K562 (cell line): ENCODE results near the gene NUSAP1. TPM values are rescaled to one million over a fixed set of nuclear protein-coding genes. Genes with fewer than 3 reads are reported as not detected.

Source experiments
- CEBPG ChIP-seq, 3 experiments: fragments of 200-800 bp in 1 of 3; sonication (Bioruptor generic) in 1 of 3; sonication (generic) in 1 of 3; formaldehyde crosslinking in 1 of 3; IDR thresholded peaks in 2 of 3; conservative IDR thresholded peaks in 1 of 3; 2 replicates each; pipeline versions ENCODE4 v1.6.1 to v1.8.0; 2016 to 2022; ENCODE audit warnings: missing compliant biosample characterization in 2 of 3, missing genetic modification characterization in 2 of 3, mild to moderate bottlenecking in 1 of 3, missing genetic modification reagents in 1 of 3
- CHCHD3 ChIP-seq: fragments of 250-450 bp; sonication (Bioruptor Pico); IDR thresholded peaks from 2 replicates; pipeline ENCODE4 v2.1.2; 2022; ENCODE audit warnings: mild to moderate bottlenecking
- ESRRB ChIP-seq: fragments of 250-450 bp; sonication (Bioruptor Pico); IDR thresholded peaks from 2 replicates; pipeline ENCODE4 v1.5.0; 2020; ENCODE audit warnings: mild to moderate bottlenecking, moderate library complexity, borderline replicate concordance
- ETV1 ChIP-seq: fragments of 450-650 bp; conservative IDR thresholded peaks from 2 replicates; pipeline ENCODE4 v1.6.1; 2016; ENCODE audit warnings: missing genetic modification characterization, control low read depth, low read depth, missing compliant biosample characterization
- GATA2 ChIP-seq: sonication (generic); formaldehyde crosslinking; IDR thresholded peaks from 2 replicates; pipeline ENCODE4 v1.4.0; 2020; ENCODE audit warnings: mild to moderate bottlenecking, missing genetic modification reagents
- LCOR ChIP-seq: sonication (generic); formaldehyde crosslinking; IDR thresholded peaks from 2 replicates; pipeline ENCODE4 v1.8.0; 2022; ENCODE audit warnings: mild to moderate bottlenecking, missing genetic modification reagents
- MXD1 ChIP-seq: fragments of 250-450 bp; sonication (Bioruptor Pico); IDR thresholded peaks from 2 replicates; pipeline ENCODE4 v1.8.0; 2021; ENCODE audit warnings: borderline replicate concordance, mild to moderate bottlenecking, moderate library complexity; ENCODE audit not compliant: poor library complexity, severe bottlenecking
- NUFIP1 ChIP-seq: fragments of 450-650 bp; IDR thresholded peaks from 2 replicates; pipeline ENCODE4 v1.6.1; 2018; ENCODE audit not compliant: partially characterized antibody
- POU5F1 ChIP-seq: fragments of 150-350 bp; IDR thresholded peaks from 2 replicates; pipeline ENCODE4 v1.6.1; 2014; ENCODE audit warnings: borderline replicate concordance, low read length, low read depth, mild to moderate bottlenecking; ENCODE audit not compliant: partially characterized antibody
- SPI1 ChIP-seq: IDR thresholded peaks from 2 replicates; pipeline ENCODE4 v1.6.1; 2011; ENCODE audit warnings: low read depth, low read length, control low read depth, borderline replicate concordance
- SRSF7 ChIP-seq: fragments of 200-400 bp; formaldehyde crosslinking; optimal IDR thresholded peaks from 2 replicates; pipeline ENCODE3; 2017; ENCODE audit warnings: mild to moderate bottlenecking, low read depth, low read length
- TCF3 ChIP-seq: sonication (generic); formaldehyde crosslinking; IDR thresholded peaks from 2 replicates; pipeline ENCODE4 v1.4.0; 2020; ENCODE audit warnings: mild to moderate bottlenecking, missing genetic modification reagents
- USF2 ChIP-seq: sonication (generic); formaldehyde crosslinking; IDR thresholded peaks from 2 replicates; pipeline ENCODE4 v1.5.0; 2020; ENCODE audit warnings: missing genetic modification reagents
- WHSC1 ChIP-seq: IDR thresholded peaks from one replicate; pipeline ENCODE4 v1.6.1; 2012; ENCODE audit warnings: low read length, control low read depth, inconsistent platforms
- YY1 ChIP-seq, 3 experiments: IDR thresholded peaks; 2 replicates each; pipeline ENCODE4 v1.6.1; 2011; ENCODE audit warnings: low read length in 2 of 3, mild to moderate bottlenecking in 2 of 3, moderate library complexity in 2 of 3, borderline replicate concordance in 1 of 3, control low read depth in 1 of 3, low read depth in 1 of 3; ENCODE audit not compliant: insufficient read depth in 3 of 3, insufficient replicate concordance in 2 of 3, control insufficient read depth in 1 of 3, insufficient read length in 1 of 3; ENCODE audit errors: extremely low read depth in 1 of 3
- ZNF444 ChIP-seq: fragments of 250-450 bp; sonication (Bioruptor Pico); IDR thresholded peaks from 2 replicates; pipeline ENCODE4 v1.4.0; 2020; ENCODE audit warnings: mild to moderate bottlenecking, moderate library complexity
- ZNF507 ChIP-seq: conservative IDR thresholded peaks from 2 replicates; pipeline ENCODE4 v1.6.1; 2017; ENCODE audit warnings: missing genetic modification characterization, missing compliant biosample characterization
- ZNF644 ChIP-seq: fragments of 200-800 bp; sonication (Bioruptor generic); IDR thresholded peaks from 2 replicates; pipeline ENCODE4 v1.6.1; 2016; ENCODE audit warnings: low read depth, missing genetic modification characterization, missing compliant biosample characterization
- ZNF699 ChIP-seq: fragments of 250-450 bp; sonication (Bioruptor Pico); IDR thresholded peaks from 2 replicates; pipeline ENCODE4 v1.8.0; 2021; ENCODE audit warnings: mild to moderate bottlenecking, moderate library complexity; ENCODE audit not compliant: insufficient replicate concordance
- polyA plus RNA-seq, 8 experiments: library from polyadenylated mRNA; depleted of rRNA in 4 of 8; stranded (reverse) in 5 of 8; unstranded in 3 of 8; fragments of >200 nt; fragmentation: Nextera tagmentation in 2 of 8; fragmentation: Illumina TruSeq in 1 of 8; extraction: Ambion mirVana in 2 of 8; extraction: Trizol in 1 of 8; gene quantifications; 2 replicates each; pipeline versions ENCODE4 v1.2.1 to v1.2.3, GENCODE V29; 2011 to 2014; ENCODE audit warnings: inconsistent platforms in 1 of 8, missing spikeins in 1 of 8
- total RNA-seq, 7 experiments: library from RNA; depleted of rRNA in 6 of 7; stranded (reverse); fragments of >200 nt in 6 of 7; fragmentation: Illumina TruSeq in 2 of 7; extraction: Trizol in 2 of 7; gene quantifications; 2 replicates each; pipeline versions ENCODE4 v1.2.1 to v1.2.3, GENCODE V29; 2011 to 2021; ENCODE audit warnings: low replicate concordance in 1 of 7
- TF ChIP-seq, protein P1 (sequence below): sonication (generic); formaldehyde crosslinking; IDR thresholded peaks from 2 replicates; pipeline ENCODE4 v1.8.0; 2022; ENCODE audit warnings: mild to moderate bottlenecking, low read depth, missing genetic modification reagents
- TF ChIP-seq, protein P2 (sequence below): IDR thresholded peaks from 2 replicates; pipeline ENCODE4 v1.6.1; 2016; ENCODE audit warnings: missing genetic modification characterization, missing compliant biosample characterization
- TF ChIP-seq, protein P3 (sequence below): conservative IDR thresholded peaks from 2 replicates; pipeline ENCODE4 v1.6.1; 2011; ENCODE audit warnings: low read depth, mild to moderate bottlenecking, low read length; ENCODE audit not compliant: control insufficient read depth

NUSAP1 gene
- total and polyA plus RNA-seq, 9 of the 15 experiments (the other 6 are each of a cell fraction or from before 2014, with no cell fraction given), result 119 to 266 (median 227) TPM

DNA sequence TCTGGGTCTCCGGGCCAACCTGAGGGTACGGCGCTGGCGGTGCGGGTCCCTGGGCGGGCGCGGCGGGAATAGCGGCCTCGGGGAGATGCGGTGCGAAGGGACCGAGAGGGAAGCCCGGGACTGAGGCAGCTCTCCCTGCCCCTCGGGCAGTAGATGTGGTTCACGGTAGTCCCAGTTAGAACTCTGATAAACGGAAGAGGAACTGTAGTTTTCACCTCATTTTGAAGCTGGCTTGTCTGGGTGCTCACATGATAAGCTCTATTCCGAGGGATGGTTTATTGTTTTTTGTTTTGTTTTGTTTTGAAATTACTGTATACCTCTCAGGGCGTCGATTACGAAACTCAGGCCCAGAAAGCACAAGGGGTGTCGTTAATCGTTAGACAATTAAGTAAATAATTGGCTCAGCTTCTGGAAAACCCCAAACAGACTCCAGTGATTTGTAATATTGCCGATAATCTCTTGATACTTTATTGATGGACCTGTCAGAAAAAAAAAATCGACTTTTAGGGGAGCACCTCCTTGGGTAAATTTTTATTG lies 413 bp downstream of the NUSAP1 start (continued):
- TF ChIP-seq, protein P1, sequence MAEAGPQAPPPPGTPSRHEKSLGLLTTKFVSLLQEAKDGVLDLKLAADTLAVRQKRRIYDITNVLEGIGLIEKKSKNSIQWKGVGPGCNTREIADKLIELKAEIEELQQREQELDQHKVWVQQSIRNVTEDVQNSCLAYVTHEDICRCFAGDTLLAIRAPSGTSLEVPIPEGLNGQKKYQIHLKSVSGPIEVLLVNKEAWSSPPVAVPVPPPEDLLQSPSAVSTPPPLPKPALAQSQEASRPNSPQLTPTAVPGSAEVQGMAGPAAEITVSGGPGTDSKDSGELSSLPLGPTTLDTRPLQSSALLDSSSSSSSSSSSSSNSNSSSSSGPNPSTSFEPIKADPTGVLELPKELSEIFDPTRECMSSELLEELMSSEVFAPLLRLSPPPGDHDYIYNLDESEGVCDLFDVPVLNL (CRISPR knock-in tag), result no peak
- TF ChIP-seq ZNF699 (CRISPR knock-in tag) (no peak), ETV1 (tag) (no peak), WHSC1 (no peak), CHCHD3 (CRISPR knock-in tag) (no peak), GATA2 (CRISPR knock-in tag) (no peak), MXD1 (CRISPR knock-in tag) (peak; percentile 19), POU5F1 (no peak), SPI1 (0 out of 2 replicates have a peak, but pooled peaks have one; percentile 46), LCOR (CRISPR knock-in tag) (0 out of 2 replicates have a peak, but pooled peaks have one; percentile 25), CEBPG (CRISPR knock-in tag; IDR thresholded peaks at IDR 0.05) (no peak; the same call in 1 of the 2 replicates), CEBPG (tag; conservative IDR thresholded peaks at IDR 0.05 in 1 of 2, IDR thresholded peaks at IDR 0.05 in 1 of 2) (peak; percentile 52 to 70; a peak in 3 of 4 replicates), YY1 (IDR thresholded peaks at IDR 0.05; ENCODE audit: borderline replicate concordance in 1 of 3, control insufficient read depth in 1 of 3, extremely low read depth in 1 of 3, insufficient read depth in 3 of 3, insufficient read length in 1 of 3, insufficient replicate concordance in 2 of 3, low read depth in 1 of 3, low read length in 2 of 3) (no peak), ZNF644 (tag) (no peak), TCF3 (CRISPR knock-in tag) (no peak), ZNF507 (tag) (no peak), USF2 (CRISPR knock-in tag) (no peak), NUFIP1 (no peak), ZNF444 (CRISPR knock-in tag) (no peak), ESRRB (no peak), SRSF7 (no peak)
- TF ChIP-seq, protein P2, sequence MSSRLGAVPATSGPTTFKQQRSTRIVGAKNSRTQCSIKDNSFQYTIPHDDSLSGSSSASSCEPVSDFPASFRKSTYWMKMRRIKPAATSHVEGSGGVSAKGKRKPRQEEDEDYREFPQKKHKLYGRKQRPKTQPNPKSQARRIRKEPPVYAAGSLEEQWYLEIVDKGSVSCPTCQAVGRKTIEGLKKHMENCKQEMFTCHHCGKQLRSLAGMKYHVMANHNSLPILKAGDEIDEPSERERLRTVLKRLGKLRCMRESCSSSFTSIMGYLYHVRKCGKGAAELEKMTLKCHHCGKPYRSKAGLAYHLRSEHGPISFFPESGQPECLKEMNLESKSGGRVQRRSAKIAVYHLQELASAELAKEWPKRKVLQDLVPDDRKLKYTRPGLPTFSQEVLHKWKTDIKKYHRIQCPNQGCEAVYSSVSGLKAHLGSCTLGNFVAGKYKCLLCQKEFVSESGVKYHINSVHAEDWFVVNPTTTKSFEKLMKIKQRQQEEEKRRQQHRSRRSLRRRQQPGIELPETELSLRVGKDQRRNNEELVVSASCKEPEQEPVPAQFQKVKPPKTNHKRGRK (tag), result no peak
- TF ChIP-seq, protein P3, sequence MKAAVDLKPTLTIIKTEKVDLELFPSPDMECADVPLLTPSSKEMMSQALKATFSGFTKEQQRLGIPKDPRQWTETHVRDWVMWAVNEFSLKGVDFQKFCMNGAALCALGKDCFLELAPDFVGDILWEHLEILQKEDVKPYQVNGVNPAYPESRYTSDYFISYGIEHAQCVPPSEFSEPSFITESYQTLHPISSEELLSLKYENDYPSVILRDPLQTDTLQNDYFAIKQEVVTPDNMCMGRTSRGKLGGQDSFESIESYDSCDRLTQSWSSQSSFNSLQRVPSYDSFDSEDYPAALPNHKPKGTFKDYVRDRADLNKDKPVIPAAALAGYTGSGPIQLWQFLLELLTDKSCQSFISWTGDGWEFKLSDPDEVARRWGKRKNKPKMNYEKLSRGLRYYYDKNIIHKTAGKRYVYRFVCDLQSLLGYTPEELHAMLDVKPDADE, result peak; percentile 67; the same call in 1 of the 2 replicates
